Fibroblast of lung (primary cell): ENCODE measurements around the gene NAV1.

ENCODE experiments used
- CTCF ChIP-seq, 2 donors: IDR thresholded peaks in 1 of 2; conservative IDR thresholded peaks in 1 of 2; 1 replicate in 1 of 2; 2 replicates in 1 of 2; pipeline ENCODE4 v1.5.1; 2011 to 2012; ENCODE audit warnings: low read length in 2 of 2, control low read depth in 1 of 2, inconsistent platforms in 1 of 2, low read depth in 1 of 2, mild to moderate bottlenecking in 1 of 2
- EZH2 ChIP-seq: IDR thresholded peaks from 2 replicates; pipeline ENCODE4 v1.5.1; 2012; ENCODE audit warnings: low read length, control low read depth, mild to moderate bottlenecking; ENCODE audit errors: missing control alignments

GRCh38 chr1:201570181-201570885 is 31.4 kb downstream of the NAV1 start:
- TF ChIP-seq EZH2 (no peak), CTCF (conservative IDR thresholded peaks at IDR 0.05 in 1 of 2, IDR thresholded peaks at IDR 0.05 in 1 of 2; ENCODE audit: low read depth in 1 of 2, low read length in 2 of 2) (no peak)
